MM.1S (cell line): ENCODE data around the gene IZUMO2.

Source experiments
- EZH2 ChIP-seq: fragments of 300-600 bp; sonication (generic); optimal IDR thresholded peaks from 2 replicates; pipeline ENCODE3; 2017; ENCODE audit warnings: low read depth, mild to moderate bottlenecking, antibody characterized with exemption, low read length, mixed read lengths
- EZH2phosphoT487 ChIP-seq: fragments of 300-600 bp; sonication (generic); IDR thresholded peaks from 2 replicates; pipeline ENCODE4 v1.6.1; 2018; ENCODE audit warnings: antibody characterized with exemption, low read length
- TF ChIP-seq, protein P1 (sequence below): fragments of 300-600 bp; sonication (generic); IDR thresholded peaks from 2 replicates; pipeline ENCODE4 v1.5.1; 2016; ENCODE audit warnings: antibody characterized with exemption, low read length, mixed read lengths

DNA sequence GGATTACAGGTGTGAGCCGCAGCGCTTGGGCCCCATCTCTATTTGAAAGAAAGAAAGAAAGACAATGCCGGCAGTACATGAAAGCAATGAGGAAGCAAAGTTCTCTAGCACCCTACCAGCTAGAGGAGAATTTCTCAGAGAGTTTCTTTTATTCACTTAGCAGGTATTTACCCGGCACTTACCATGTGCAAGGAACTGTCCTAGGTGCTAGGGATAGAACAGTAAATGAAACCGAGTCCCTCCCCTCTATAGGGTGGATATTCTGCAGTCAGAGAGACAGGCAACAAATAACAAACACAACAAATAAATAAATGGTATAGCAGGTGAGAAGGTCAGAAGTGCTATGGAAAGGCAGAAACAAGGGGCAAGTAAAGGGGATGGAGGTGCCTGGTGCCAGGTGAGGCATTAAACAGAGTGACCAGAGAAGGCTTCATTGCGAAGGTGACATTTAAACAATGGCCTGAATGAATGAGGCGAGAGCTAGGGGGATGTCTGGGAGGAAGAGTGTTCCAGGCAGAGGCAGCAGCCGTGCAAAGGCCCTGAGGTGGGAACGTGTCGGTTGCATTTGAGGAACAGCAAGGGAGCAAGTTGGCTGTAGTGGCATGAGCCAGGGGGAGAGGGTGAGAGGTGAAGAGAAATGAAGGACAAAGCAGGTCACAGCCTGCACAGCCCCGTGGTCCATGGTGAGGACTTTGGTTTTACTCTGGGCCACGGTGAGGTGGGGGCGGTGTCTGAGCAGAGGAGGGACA lies 29.6 kb upstream of the IZUMO2 start:
- no peak for TF ChIP-seq EZH2
- TF ChIP-seq, protein P1, sequence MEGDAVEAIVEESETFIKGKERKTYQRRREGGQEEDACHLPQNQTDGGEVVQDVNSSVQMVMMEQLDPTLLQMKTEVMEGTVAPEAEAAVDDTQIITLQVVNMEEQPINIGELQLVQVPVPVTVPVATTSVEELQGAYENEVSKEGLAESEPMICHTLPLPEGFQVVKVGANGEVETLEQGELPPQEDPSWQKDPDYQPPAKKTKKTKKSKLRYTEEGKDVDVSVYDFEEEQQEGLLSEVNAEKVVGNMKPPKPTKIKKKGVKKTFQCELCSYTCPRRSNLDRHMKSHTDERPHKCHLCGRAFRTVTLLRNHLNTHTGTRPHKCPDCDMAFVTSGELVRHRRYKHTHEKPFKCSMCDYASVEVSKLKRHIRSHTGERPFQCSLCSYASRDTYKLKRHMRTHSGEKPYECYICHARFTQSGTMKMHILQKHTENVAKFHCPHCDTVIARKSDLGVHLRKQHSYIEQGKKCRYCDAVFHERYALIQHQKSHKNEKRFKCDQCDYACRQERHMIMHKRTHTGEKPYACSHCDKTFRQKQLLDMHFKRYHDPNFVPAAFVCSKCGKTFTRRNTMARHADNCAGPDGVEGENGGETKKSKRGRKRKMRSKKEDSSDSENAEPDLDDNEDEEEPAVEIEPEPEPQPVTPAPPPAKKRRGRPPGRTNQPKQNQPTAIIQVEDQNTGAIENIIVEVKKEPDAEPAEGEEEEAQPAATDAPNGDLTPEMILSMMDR: no peak
- no peak for TF ChIP-seq EZH2phosphoT487
